CD4-positive, alpha-beta T cell (primary cell): ENCODE measurements around the gene PDLIM5. TPM values are rescaled to one million over a fixed set of nuclear protein-coding genes. Genes with fewer than 3 reads are reported as not detected.

Experiments
- ATAC-seq: fragments of 200-7000 bp; cut with Tn5 transposase; one replicate; pipeline ENCODE4 v1.10.0; 2022; ENCODE audit warnings: mild to moderate bottlenecking; ENCODE audit not compliant: poor library complexity
- CTCF ChIA-PET: fragments of 350-600 bp; sonication (Branson Sonifier 250); formaldehyde crosslinking; loops from one replicate; lab custom pipeline; 2021; ENCODE audit warnings: antibody characterized with exemption, inconsistent platforms; lab: Charles Lee
- POLR2A ChIA-PET: fragments of 350-600 bp; sonication (Branson Sonifier 250); formaldehyde crosslinking; loops from one replicate; lab custom pipeline; 2021; ENCODE audit warnings: antibody characterized with exemption, inconsistent platforms; lab: Charles Lee
- DNase-seq, 14 experiments: peaks; one replicate each; pipeline ENCODE4 v3.0.0-alpha.2; 2013 to 2020; ENCODE audit warnings: mixed read lengths in 2 of 14
- H3K27ac ChIP-seq, 2 donors: one replicate each; pipeline versions ENCODE4 v1.5.1 to v1.7.0; 2013; ENCODE audit warnings: low read length in 2 of 2, low read depth in 1 of 2, mild to moderate bottlenecking in 1 of 2
- H3K27me3 ChIP-seq, 2 experiments: 1 replicate in 1 of 2; 2 replicates in 1 of 2; pipeline versions ENCODE4 v1.6.1 to v1.7.0; 2013; ENCODE audit warnings: low read length in 2 of 2, control low read depth in 1 of 2, mild to moderate bottlenecking in 1 of 2, moderate library complexity in 1 of 2; ENCODE audit not compliant: insufficient read depth in 2 of 2, control insufficient read depth in 1 of 2
- H3K36me3 ChIP-seq: one replicate; pipeline ENCODE4 v1.6.1; 2013; ENCODE audit warnings: low read length, control low read depth; ENCODE audit not compliant: insufficient read depth
- H3K4me1 ChIP-seq: one replicate; pipeline ENCODE4 v1.6.1; 2013; ENCODE audit warnings: low read length, control low read depth; ENCODE audit not compliant: insufficient read depth
- H3K4me3 ChIP-seq: one replicate; pipeline ENCODE4 v1.5.1; 2013; ENCODE audit warnings: mild to moderate bottlenecking, low read length, moderate library complexity
- H3K9me3 ChIP-seq, 2 experiments: 1 replicate in 1 of 2; 2 replicates in 1 of 2; pipeline versions ENCODE4 v1.6.1 to v1.7.0; 2013; ENCODE audit warnings: low read length in 2 of 2, mild to moderate bottlenecking in 2 of 2, control low read depth in 1 of 2, moderate library complexity in 1 of 2; ENCODE audit not compliant: control insufficient read depth in 1 of 2, insufficient read depth in 1 of 2
- H3K27ac Mint-ChIP-seq: one replicate; pipeline ENCODE4 v1.8.0; 2020; ENCODE audit warnings: mixed read lengths
- H3K27me3 Mint-ChIP-seq: one replicate; pipeline ENCODE4 v1.8.0; 2021; ENCODE audit warnings: mixed read lengths
- H3K36me3 Mint-ChIP-seq: one replicate; pipeline ENCODE4 v1.8.0; 2021; ENCODE audit warnings: low read depth, mixed read lengths
- H3K4me1 Mint-ChIP-seq: one replicate; pipeline ENCODE4 v1.8.0; 2021; ENCODE audit warnings: low read depth, mixed read lengths
- H3K4me3 Mint-ChIP-seq: one replicate; pipeline ENCODE4 v1.8.0; 2020; ENCODE audit warnings: mild to moderate bottlenecking, mixed read lengths
- H3K9me3 Mint-ChIP-seq: one replicate; pipeline ENCODE4 v1.8.0; 2020; ENCODE audit warnings: mixed read lengths
- CTCF ChIP-seq: fragments of 200-600 bp; IDR thresholded peaks from one replicate; pipeline ENCODE4 v1.8.0; 2022; ENCODE audit warnings: antibody characterized with exemption, mild to moderate bottlenecking
- intact Hi-C, 2 experiments: fragments of 100-400 bp; cut with DNase I in 1 of 2; cut with micrococcal nuclease in 1 of 2; formaldehyde crosslinking; loops; one replicate each; pipeline versions ENCODE4 v1.15.1 to v1.9.0; 2023 to 2025; cut with DNase I, micrococcal nuclease
- total RNA-seq, 174 experiments: library from RNA in 2 of 174; stranded (reverse) in 2 of 174; gene quantifications; one replicate each; pipeline ENCODE4 v1.2.3 and lab custom pipeline; 2021 to 2026

Gene PDLIM5
- total RNA-seq, 2 experiments from 2014 or later = 23.0 to 23.1 TPM

DNA sequence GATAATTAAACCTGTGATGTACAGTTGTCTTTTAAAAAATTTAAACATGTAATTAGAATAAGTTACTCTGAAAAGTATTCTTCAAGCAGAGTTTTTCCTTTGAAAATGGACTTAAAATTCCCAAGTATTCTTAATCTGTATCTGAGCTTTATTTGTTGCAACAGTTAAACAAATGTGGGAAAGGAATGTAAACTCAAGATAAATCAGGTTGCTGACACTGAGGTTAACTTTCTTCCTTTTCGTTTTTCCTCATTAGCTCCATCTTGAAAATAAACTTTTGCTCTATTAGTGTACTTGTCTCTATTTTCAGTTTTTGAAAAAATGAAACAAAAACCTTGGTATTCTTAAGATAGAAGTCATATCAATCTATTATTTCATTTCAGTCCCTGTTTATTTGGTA lies 161.5 kb downstream of the PDLIM5 start:
- no peak overlapping the region for H3K27ac Mint-ChIP-seq
- peaks cover 8% of the 10 kb centered on the region for H3K36me3 Mint-ChIP-seq
- ATAC-seq (no peak), DNase-seq (no peak)
- Histone ChIP-seq H3K9me3 (no peaks in the 10 kb centered on the region), H3K36me3 (peaks cover 5% of the 10 kb centered on the region), H3K27ac (no peak overlapping the region), H3K4me1 (no peaks in the 10 kb centered on the region), H3K4me3 (no peak overlapping the region), H3K27me3 (no peaks in the 10 kb centered on the region)
- H3K9me3 Mint-ChIP-seq = no peaks in the 10 kb centered on the region
- no peak overlapping the region for H3K4me3 Mint-ChIP-seq
- no peaks in the 10 kb centered on the region for H3K27me3 Mint-ChIP-seq
- H3K4me1 Mint-ChIP-seq = peaks cover 18% of the 10 kb centered on the region
- intact Hi-C loops = no loop called here
- no peak for TF ChIP-seq CTCF
- ChIA-PET CTCF (interaction anchor here (0.8 kb wide), 1 partner anchor 10 kb away, joined by 3 read pairs; no protein-coding TSS in a partner anchor), POLR2A (no interaction called here)

DNA sequence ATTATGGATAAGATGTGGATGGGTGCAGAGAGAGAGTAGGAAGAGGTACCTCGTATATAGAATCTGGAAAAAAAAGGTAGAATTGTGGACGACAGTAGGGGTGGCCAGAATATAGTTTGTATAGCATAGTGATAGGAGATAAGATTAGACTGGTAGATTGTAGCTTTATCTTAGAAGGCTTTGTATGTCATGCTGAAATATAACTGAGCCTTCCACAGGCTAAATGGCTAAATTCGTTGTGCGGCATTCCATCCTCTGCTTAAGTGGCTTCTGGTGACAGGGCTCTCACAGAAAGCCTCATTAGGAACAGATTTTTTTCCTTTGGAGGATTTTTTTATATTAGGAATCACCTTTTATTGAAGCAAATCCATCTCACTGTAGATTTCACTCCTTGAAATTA lies 163.7 kb downstream of the PDLIM5 start:
- no peaks in the 10 kb centered on the region for H3K9me3 Mint-ChIP-seq
- peaks cover 8% of the 10 kb centered on the region for H3K4me1 Mint-ChIP-seq
- ChIA-PET POLR2A (no interaction called here), CTCF (no interaction called here)
- H3K27ac Mint-ChIP-seq = no peak overlapping the region
- Histone ChIP-seq H3K36me3 (peaks cover 5% of the 10 kb centered on the region), H3K9me3 (no peaks in the 10 kb centered on the region), H3K4me3 (no peak overlapping the region), H3K27ac (no peak overlapping the region), H3K4me1 (no peaks in the 10 kb centered on the region), H3K27me3 (no peaks in the 10 kb centered on the region)
- DNase-seq (no peak), ATAC-seq (no peak)
- no peak for TF ChIP-seq CTCF
- intact Hi-C loops = no loop called here
- peaks cover 18% of the 10 kb centered on the region for H3K36me3 Mint-ChIP-seq
- H3K27me3 Mint-ChIP-seq = no peaks in the 10 kb centered on the region
- H3K4me3 Mint-ChIP-seq = no peak overlapping the region

DNA sequence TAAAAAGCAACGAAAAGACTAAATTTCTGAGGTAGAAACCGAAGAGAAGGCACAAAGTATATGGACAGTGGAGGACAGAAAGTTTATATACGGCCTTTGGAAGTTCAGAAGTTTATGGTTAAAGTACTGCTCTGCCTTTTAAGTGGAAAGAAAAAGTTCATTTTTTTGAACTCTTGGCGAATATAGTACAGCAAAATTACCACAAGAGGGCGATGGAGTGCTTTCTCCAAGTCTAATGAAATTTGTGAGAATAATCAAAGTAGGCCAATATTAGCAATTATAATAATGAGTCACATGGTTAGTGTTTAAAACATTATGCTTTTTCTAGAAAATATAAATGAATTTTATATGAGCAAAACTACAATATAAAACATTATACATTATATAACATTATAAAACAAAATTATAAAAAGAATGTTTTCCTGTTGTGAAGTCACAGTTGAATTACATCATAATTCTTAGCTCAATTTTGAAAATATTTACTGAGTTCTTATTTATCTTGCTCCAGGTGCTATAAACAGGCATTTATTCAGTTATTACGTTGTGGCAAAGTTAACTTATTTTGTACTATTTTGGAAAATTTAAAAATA lies 169.8 kb downstream of the PDLIM5 start:
- Mint-ChIP-seq H3K27me3 (no peaks in the 10 kb centered on the region), H3K27ac (no peak overlapping the region), H3K36me3 (peaks cover 39% of the 10 kb centered on the region), H3K9me3 (no peaks in the 10 kb centered on the region), H3K4me3 (no peak overlapping the region), H3K4me1 (no peaks in the 10 kb centered on the region)
- peak; percentile 76 for TF ChIP-seq CTCF
- ChIA-PET CTCF (interaction anchor here (0.7 to 0.9 kb wide), 2 partner anchors 10 to 21 kb away, joined by 3 to 4 read pairs; no protein-coding TSS in a partner anchor), POLR2A (interaction anchor here (1.0 kb wide), 1 partner anchor 12 kb away, joined by 3 read pairs; no protein-coding TSS in a partner anchor)
- peaks cover 5% of the 10 kb centered on the region for H3K36me3 ChIP-seq
- DNase-seq (peak in 4 of 14 experiments; percentile 16 to 60 (median 49)), ATAC-seq (no peak)
- no peaks in the 10 kb centered on the region for H3K9me3 ChIP-seq
- H3K4me3 ChIP-seq = no peak overlapping the region
- H3K4me1 ChIP-seq = no peaks in the 10 kb centered on the region
- H3K27ac ChIP-seq = no peak overlapping the region
- H3K27me3 ChIP-seq = no peaks in the 10 kb centered on the region
- intact Hi-C loops = loop anchor here (2.0 to 5.0 kb wide), 2 partner anchors 471 to 473 kb away; no protein-coding TSS in a partner anchor
